GM19395 (cell line): ENCODE measurements around the gene KNOP1.
"Not testable (repeated sequence)": the region's sequence is repeated elsewhere in the genome, so short reads cannot be mapped to it uniquely, and the experiment has no call there.

Experiments
- ATAC-seq: cut with Tn5 transposase; IDR thresholded peaks from one replicate; pipeline ENCODE4 v1.9.1; 2021; ENCODE audit warnings: mild to moderate bottlenecking, moderate library complexity; ENCODE audit not compliant: unreplicated experiment

KNOP1 gene

DNA sequence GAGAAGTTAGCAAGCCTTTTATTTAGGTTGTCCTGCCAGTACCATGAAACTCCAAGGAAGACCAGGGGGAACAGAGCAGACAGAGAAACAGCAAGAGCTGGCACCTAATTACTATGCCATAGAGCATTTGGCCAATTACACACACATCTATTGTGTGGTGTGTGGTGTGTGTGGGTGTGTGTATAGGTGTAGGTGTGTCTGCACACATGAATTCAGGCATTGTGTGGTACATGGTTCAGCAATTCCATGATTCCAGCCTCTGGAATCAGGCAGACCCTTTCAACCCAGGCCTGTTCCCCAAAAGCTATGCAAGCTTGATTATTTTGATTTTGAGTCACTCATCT lies 25.8 kb upstream of the KNOP1 start:
- ATAC-seq = no peak

DNA sequence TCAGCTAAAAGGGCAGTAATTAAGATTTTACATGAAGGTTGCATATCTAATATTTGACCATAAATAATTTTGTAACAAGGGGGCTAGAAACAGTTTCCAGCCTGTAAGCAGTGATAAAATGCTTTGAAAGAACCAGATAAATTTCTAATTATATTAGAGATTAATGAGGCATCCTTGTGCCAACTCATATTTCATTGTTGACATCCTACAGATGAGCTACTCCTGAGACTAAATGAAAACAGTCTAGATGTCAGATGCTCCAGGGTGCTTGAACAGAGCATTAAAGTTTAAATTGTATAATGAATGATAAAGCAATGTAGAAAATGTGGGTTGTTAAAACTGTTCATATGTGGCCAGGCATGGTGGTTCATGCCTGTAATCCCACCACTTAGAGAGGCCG lies 23.3 kb upstream of the KNOP1 start:
- no peak for ATAC-seq

DNA sequence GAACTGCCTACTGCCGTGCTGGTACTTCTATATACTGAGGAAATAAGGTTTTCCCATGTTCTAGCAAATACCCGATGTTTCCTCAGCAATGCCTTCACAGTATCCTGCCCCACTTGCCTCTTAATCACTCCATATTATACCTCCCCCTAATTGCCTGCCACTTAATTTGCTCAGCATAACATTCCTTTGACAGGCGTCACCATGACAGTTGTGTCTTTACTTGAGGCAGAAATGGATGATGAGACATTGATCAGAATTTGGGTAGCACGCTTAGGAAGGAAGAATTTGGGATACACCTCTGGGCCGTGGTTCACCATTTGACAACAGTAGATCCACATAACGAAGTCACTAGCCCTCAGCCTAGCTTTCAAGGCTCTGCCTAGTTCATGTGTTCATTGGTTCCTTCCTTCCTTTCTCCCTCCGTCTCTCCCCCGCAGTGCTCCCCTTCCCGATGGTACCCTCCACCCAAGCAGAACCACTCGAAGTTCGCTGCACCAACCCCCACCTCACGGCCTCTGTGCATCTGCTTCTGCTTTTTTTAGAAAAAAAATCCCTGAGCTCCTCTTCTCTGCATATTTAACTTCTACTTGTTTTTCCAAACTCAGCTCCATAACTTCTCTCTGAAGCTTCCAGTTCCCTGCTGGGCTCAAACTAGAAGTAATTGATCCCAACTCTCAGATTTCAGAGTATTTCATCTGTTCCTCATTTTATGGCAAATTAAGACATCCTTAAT lies 19.4 kb upstream of the KNOP1 start:
- ATAC-seq = no peak

DNA sequence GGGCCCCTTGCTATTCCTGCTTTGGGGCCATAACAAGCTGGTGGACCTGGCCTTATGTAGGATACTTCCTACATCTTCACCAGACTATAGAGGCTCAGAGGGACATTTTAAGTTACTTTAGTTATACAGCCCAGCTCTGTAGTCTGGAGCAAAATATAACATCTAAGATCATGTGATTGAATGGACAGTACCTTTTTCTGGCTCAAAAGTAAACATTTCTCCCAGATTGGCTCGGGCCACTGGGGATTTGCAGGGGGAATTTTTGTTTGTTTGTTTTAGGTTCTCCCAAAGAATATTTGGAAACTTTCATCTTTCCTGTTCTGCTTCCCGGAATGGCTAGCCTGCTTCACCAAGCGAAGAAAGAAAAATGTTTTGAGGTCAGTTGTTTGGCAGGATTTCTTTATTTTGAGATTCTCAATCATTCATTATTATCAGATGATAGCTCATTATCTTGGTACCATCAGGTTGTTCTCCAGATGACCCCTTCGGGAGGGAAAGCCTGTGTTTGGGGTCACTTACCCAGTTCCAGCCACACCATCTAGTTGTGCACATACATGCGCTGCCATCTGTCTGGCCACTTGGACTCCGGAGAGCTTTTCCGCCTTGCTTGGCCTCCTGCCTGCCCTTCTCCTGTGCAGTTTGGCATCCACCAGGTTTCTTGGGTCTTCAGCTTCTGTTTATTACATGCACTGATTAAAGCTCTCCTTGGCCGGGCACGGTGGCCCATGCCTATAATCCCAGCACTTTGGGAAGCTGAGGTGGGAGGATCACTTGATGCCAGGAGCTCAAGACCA lies 17.2 kb upstream of the KNOP1 start:
- ATAC-seq = no peak

DNA sequence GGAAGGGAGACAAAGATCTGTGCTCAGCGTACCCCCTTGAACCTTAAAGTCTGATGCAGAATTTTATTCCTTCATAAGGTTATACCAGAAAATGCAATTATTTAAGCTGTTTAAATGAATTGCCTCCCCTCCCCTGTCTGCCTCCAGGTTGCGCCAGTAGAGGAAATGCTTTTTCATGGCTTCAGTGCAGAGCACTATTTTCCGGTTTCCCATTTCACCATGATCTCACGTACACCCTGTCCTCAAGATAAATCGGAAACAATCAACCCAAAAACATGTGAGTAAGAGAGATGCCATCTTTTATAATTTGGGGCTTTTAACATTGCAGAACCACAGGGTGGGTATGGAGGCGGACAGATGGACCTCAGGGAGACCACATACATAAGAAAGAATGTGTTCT lies 15.5 kb upstream of the KNOP1 start:
- no peak for ATAC-seq

DNA sequence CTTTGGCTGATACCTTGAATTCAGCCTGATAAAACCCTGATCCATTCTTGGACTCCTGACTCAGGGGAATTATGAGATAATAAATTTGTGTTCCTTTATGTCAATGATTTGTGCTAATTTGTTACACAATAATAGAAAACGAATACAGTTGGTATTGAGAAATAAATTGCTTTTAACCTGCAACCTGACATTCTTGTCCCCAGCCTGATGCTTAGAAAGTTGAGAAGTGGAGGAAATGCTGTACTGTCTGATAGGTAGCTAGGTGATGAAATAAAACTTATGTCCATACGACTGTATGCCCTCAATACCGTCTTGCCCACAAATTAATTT lies 10.6 kb upstream of the KNOP1 start:
- ATAC-seq = no peak

DNA sequence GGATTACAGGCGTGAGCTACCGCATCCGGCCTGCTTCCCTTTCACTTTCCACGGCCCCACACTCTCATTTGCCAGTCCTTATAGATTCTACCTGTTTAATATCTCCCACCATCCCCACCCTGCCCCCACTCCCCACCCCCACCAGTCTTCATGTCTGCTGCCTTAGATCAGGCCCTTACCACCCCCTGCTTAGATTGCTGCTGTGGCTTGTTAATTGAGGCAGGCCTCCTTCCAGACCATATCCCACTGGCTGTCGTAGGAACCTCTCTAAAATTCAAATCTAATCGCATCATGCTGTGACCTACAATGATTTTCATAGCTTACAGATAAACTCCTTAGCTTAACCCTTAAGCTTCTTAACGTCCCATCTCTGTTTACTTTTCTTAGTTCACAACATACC lies 5.0 kb upstream of the KNOP1 start:
- ATAC-seq = no peak

DNA sequence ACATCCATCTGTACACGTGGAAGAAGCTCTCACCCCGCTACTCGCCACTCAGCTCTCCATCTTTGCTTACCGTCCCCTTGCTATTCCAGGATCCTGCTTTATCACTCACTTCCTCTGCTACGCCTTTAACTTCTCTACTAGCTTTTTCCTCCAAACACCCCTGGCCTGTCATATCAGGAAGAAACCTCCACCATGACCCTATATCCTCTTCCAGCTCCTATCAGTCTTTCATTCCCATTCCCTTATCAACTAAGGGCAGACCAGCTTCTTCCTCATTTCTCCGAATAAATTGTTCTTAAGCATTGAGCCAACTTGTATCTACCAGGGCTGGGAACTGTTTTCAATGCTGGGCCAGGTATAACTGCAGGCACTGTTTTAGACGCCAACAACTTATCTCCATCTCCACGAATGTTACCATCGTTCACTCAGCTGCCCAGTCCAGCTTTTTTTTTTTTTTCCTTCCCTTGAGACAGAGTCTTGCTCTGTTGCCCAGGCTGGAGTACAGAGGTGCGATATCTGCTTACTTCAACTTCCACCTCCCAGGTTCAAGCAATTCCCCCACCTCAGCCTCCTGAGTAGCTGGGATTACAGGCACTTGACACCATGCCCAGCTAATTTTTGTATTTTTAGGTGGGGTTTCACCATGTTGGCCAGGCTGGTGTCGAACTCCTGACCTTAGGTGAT lies 4.4 kb upstream of the KNOP1 start:
- ATAC-seq = no peak

DNA sequence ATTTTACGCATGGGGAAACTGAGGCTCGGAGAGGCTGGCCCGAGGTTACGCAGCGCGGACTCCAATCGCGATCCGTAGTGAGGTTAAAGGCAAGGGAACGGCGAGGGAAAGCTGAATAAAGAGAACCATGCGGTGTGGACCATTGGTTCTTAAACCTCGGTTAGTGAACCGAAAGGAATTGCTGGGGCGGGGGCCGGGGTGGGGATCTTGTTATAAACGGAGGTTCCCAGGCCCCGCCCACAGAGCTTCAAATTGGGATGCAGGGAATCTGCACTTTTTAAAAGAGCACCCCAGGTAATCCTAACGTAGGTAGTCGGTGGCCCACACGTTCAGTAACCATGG lies 568 bp upstream of the KNOP1 start:
- peak; percentile 28 for ATAC-seq

DNA sequence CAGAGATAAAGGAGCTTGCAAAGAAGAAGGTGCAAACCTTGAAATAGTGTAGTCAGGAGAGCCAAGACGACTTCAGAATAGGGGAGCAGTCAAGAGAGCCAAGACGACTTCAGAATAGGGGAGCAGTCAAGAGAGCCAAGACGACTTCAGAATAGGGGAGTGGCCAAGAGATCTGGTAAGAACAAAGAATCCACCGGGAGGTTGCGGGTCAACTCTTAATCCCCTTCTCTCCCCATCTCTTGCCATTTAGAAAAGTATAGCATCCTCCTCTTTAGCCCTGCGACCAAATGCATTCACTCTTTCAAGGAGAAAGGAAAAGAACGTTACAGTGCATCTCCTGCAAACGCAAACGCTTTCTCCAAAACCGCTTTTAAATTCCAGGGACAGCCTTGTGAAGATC lies 713 bp downstream of the KNOP1 start:
- ATAC-seq = no peak

DNA sequence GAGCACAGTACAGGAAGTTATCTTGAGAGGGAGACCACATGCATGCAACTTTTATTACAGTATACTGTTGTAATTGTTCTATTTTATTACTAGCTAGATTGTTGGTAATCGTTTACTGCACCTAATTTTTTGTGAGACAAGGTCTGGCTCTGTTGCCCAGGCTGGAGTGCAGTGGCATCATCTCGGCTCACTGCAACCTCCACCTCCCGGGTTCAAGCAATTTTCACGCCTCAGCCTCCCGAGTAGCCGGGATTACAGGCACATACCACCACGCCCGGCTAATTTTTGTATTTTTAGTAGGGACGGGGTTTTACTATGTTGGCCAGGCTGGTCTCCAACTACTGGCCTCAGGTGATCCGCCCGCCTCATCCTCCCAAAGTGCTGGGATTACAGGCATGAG lies 1.3 kb downstream of the KNOP1 start:
- not testable (repeated sequence) for ATAC-seq

DNA sequence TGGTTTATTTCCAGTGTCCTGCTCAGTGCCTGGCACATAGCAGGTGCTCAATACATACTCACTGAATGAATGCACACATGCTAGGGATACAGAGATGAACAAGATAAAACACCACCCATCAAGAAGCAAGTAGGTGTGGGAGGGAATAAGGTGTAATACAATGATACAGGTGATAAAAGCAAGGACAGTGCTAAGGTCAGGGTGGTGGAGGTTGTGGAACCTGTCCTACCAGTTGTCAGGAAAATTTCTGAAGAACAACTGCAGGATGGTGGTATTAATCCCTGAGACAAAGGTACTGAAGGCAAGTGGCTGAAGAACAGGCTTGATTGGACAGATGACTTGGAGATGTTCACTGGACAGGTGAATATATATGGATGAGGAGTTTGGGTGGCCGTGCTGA lies 1.8 kb downstream of the KNOP1 start:
- no peak for ATAC-seq

DNA sequence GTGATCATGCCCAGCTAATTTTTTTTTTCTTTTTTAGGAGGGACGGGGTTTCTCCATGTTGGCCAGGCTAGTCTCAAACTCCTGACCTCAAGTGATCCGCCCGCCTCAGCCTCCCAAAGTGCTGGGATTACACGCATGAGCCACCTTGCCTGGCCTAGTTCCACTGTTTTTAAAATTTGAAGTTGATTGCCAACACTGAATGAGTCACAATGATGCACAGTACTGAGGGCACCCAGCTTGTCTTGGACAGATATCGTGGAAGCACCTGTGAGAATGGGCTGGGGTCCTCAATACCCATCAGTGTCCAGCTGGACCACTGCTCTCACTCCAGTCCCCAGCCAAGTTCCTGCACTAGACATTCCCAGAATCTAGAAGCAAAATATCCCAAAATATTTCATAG lies 2.5 kb downstream of the KNOP1 start:
- ATAC-seq = no peak

DNA sequence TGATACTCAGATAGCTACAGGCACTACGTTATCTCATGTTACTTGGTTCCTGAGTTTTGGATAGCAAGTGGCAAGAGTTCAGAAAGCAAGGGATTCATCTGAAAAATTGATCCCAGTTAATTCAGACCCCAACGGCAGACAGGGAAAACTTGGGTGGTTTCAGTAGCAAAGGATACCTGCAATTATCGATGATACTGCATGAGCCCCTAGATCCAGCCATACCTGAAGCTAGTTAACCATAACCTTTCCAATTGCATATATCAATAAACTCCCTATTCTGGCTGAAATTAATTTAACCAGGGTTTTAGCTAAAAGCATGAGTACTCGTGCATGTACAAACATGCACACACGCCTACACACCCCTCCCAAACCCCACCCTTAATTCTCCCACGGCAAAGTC lies 4.3 kb downstream of the KNOP1 start:
- ATAC-seq = no peak

DNA sequence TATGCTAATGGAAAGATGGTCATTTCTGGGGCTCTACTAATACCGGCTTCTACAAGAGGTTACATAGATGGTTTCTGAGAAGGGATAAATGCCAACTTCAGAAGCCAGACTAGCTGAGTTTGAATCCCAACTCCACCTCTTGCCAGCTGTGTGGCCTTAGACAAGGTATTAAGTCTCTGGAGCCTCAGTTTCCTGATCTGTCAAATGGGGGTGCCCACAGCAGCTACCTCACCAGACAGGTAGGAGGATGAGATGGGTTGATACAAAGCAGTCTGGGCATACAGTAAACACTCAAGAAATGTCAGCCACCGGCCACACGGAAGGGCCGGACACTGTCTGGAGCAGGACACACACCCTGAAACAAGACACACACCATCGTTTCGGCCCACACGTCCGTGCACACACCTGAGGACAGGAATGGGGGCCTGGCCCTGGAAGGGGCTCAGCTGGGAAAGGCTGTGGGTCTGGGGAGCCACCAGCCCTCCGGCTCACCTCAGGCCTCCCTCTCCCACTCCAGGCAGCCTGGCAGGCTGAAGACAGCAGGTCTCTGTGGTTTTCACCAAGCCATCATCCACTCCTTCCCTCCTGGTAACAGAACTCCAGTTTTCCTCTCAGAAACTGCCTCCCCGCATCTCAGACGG lies 5.5 kb downstream of the KNOP1 start:
- no peak for ATAC-seq

DNA sequence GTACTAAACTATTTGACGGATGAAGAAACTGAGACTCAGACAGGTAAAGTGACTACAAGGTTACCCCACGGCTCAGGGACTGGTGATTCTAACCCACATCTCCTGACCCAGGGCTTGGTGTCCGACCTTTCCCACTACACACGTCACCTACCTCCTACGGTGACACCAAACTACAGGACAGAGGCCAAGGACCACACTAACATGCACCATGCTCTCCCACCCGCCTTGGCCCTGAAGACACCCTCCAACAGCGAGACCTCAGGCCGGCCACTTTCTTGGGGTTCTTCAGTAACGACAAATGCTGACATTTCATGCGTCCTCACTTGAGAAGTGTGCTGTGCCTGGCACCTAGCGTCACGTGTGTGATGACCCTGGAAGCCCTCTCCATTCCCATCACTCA lies 6.4 kb downstream of the KNOP1 start:
- no peak for ATAC-seq

DNA sequence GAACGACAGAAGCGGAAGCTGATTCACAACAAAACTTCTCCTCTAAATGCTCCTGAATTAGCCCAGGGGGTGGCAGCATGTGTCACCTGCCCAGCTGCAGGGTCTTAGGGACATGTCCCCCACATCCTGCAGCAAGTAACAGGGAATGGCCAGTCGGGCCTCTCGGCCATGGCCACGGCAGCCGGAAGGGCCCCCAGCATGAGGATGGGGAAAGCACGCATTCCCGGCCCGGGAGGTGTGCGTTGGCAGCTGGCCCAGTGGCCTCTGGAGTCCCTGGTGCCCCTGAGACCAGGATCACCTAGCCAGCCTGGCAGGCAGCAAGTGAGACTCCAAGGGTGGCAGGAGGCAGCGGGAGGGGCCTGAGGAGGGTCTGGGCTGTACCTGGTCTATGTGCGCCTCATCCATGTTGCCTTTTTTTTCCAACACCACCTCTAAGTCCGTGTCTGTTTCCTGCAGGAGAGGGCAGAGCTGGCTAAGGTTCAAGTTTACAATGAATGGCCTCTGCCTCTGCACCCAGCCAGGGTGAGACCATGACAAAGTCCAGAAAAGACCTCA lies 7.0 kb downstream of the KNOP1 start:
- ATAC-seq = no peak

DNA sequence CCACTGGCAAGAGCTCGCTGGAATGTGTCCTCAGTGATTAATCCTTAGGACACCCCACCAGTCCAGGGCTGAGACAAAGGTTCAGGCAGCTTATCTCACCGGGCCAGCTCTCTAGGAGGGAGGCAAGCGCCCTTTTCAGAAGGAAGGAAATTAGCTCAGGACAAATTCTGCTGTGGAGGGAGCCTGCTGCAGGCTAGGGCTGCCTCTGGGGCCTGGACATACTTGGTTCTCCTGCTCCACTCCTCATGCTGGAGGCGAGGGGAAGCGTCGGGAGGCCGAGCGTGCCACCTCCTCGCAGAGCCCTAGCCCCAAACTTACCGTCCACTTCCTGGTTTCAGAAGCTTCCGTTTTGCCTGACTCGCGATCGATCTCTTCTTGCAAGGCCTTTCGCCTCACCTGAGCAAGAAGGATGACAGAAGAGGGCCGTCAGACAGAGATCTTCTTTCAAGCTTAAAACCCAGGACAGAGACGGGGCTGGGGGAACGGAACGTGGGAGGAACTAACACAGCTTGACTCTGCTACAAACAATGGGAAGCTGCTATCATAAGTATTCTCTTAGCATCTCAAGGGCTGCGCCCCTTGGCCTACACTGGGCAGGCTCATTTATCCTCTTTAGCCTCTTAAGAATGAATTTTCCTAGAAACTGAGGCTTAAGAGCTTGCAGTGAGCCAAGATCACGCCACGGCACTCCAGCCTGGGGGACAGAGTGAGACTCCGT lies 7.7 kb downstream of the KNOP1 start:
- ATAC-seq = no peak

DNA sequence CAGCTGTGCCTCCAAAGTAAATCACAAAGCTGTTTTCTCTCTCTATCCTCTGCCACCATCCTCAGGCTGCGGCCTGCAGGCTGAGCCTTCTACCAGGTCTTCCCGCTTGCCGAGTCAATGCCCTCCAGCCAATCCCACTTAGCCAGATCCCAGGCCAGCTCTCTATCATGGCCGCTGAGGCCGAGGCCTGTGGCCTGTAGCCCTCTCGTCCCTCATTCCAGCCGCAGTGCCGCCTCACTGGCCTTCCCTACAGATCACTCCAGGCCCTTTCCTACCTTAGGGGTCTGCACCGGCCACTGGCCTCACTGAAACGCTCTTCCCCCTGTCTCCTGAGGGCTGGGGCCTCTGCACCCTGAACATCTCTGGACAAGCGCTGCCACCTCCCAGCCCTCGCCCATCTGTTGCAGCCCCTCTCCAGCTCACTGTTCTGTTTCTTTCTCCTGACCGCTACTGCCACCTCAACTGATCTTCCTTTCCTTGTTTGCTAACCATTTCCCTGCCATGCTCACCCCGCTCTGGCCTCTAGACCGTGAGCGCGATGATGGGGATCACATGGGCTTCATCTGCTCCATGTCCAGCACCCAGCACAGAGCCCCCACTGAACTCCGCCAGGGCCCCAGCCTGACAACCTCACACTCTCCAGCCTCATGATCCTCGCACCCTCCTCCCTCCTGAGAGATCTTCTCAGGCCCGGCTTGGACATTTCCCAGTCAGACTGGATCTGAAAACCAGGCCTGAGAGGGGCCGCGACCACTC lies 8.5 kb downstream of the KNOP1 start:
- no peak for ATAC-seq
